ENCODE measurements around the gene CMKLR1.

CMKLR1 gene

GRCh38 chr12:108327621-108328344, 11.3 kb downstream of the CMKLR1 start:
- TF ChIP-seq CTCF (IDR thresholded peaks at IDR 0.05; ENCODE audit: insufficient read depth, low read depth, low read length, missing control alignments) = no peak
- no peak overlapping the region for H3K4me3 ChIP-seq (ENCODE audit: low read length)
- DNase-seq (ENCODE audit: low read depth) = no peak

GRCh38 chr12:108326254-108326750, 12.8 kb downstream of the CMKLR1 start:
- TF ChIP-seq CTCF (IDR thresholded peaks at IDR 0.05; ENCODE audit: insufficient read depth, low read depth, low read length, missing control alignments) = no peak
- H3K4me3 ChIP-seq (ENCODE audit: low read length) = no peak overlapping the region
- DNase-seq (ENCODE audit: low read depth) = no peak

- no peak for TF ChIP-seq CTCF (IDR thresholded peaks at IDR 0.05; ENCODE audit: insufficient read depth, low read depth, low read length, missing control alignments)
- H3K4me3 ChIP-seq (ENCODE audit: low read length) = no peak overlapping the region
Measured at GRCh38 chr12:108325549-108325948, 13.6 kb downstream of the CMKLR1 start.

GRCh38 chr12:108325018-108325358, 14.1 kb downstream of the CMKLR1 start:
- no peak for DNase-seq (ENCODE audit: low read depth)
- H3K4me3 ChIP-seq (ENCODE audit: low read length) = no peak overlapping the region
- TF ChIP-seq CTCF (IDR thresholded peaks at IDR 0.05; ENCODE audit: insufficient read depth, low read depth, low read length, missing control alignments) = no peak

More at GRCh38 chr12:108325549-108325948, 13.6 kb downstream of the CMKLR1 start:
- DNase-seq (ENCODE audit: low read depth) = no peak

- TF ChIP-seq CTCF (IDR thresholded peaks at IDR 0.05; ENCODE audit: insufficient read depth, low read depth, low read length, missing control alignments) = no peak
- H3K4me3 ChIP-seq (ENCODE audit: low read length) = no peak overlapping the region
- DNase-seq (ENCODE audit: low read depth) = no peak
Measured at GRCh38 chr12:108324351-108325017, 14.6 kb downstream of the CMKLR1 start.

GRCh38 chr12:108323581-108323980, 15.5 kb downstream of the CMKLR1 start:
- DNase-seq (ENCODE audit: low read depth) = no peak
- H3K4me3 ChIP-seq (ENCODE audit: low read length) = no peak overlapping the region
- TF ChIP-seq CTCF (IDR thresholded peaks at IDR 0.05; ENCODE audit: insufficient read depth, low read depth, low read length, missing control alignments) = no peak
